Measurements from ENCODE around the gene MTARC1.

MTARC1 gene

DNA sequence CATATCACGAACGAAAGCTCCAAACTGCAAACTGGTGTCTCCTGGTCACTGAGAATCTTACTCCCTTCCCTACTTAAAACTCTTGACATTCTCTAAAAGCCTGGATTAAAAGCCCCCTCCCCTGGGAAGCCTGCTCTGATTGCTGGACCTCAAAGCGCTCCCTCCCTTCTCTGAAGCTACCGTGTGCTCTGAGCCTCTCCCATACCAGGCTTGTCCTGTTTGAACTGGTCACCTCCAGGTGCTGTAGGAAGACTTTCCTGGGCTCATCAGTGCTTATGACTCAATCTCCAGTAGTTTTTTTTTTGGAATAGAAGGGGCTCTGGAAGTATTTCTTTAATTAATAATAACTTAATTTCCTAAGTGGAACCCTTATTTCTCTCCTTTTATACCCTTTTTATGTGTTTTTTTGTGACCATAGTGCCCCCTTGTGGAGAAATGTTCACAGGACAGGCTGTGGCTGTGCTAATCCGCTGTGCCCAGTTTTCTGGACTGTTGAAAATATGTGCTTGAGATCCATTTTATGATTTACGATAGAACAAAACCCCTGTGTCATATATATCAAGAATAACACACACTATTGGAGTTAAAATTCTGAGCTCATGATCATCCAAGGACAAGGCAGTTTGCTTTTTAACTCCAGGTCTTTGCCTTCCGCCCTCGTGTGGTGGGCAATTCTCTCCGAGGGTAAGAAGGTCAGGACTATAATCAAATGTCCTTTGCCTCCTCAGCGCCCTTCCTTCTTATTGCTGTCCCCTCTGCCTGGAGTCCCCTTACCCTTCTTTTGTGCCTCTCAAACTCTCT lies 16.9 kb downstream of the MTARC1 start:
- DNase-seq (ENCODE audit: low read depth in 3 of 3, low spot score in 1 of 3), result no peak

GRCh38 chr1:220804202-220804586 lies 17.5 kb downstream of the MTARC1 start:
- no peak for DNase-seq (ENCODE audit: low read depth in 3 of 3, low spot score in 1 of 3)

DNA sequence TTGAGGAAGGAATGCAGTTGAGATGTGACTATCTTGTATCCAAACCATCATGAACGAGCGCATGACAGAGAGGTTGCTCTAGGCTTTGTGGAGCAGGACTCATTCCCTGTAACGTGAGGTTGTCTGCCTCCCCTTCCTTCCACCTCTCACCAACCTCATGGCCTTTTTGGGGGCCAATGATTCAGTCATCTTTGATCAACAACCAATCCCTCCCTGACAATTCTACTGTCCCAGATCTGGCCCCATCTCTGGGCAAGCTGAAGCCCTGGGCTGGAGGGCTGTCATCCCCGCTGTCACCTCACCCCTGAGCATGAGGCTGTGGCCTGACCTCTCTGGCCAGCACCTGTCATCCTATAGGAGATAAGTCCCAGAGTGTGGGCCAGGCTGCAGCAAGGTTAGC lies 19.7 kb downstream of the MTARC1 start:
- no peak for DNase-seq (ENCODE audit: low read depth in 3 of 3, low spot score in 1 of 3)

GRCh38 chr1:220807726-220808125 lies 21.0 kb downstream of the MTARC1 start:
- no peak for DNase-seq (ENCODE audit: low read depth in 3 of 3, low spot score in 1 of 3)

DNA sequence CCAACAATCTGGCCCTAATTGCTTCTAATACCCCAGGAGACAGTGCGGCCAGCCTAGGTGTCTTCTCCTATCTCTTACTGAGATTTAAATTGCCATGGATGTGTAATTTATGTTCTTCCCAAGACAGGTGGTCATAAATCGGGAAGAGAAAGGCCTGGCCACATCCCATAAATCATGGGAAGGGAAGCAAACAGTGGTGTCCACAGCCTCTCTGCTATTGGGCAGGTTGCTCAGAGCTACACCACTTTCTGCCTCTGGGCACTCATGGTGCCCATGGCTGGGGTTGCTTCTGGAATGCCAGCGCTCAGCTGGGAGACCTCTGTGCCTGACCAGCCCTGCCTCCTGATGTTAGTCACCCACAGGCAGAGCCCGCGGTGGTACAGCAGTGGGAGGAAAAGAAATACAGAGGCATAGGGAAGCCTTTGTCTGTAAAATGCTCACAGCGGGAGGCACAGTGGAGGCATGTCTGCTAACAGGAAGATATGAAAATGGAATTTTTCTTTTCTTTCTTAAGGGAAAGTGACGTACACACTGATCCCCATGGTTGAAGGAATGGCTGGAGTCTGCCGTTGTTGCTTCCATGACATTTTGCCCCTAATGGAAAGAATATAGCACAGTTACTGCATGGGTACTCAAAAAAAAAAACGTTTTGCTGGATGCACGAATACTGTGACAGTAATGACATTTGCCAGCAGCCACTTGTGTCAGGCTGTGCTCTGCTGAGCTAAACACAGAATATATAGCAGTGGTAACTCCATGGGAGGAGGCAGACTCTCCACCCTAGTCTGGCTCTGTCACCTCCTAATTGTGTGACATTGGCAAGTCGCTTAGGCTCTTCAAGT lies 21.9 kb downstream of the MTARC1 start:
- no peak for DNase-seq (ENCODE audit: low read depth in 3 of 3, low spot score in 1 of 3)

DNA sequence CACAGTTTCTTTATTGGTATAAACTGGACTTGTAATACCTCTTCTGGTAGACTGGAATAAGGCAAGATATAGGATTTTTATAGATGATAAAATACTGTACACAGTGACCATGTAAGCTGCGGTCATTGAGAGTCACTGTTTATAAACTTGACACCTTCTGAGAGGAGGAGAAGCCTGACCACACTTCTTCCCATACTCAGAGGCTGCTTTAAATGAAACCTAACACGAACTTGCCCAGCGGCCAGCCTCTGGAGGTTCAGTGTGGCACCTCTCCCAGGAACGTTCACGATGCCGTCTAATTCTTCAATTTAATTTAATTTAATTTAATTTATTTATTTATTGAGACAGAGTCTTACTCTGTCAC lies 22.5 kb downstream of the MTARC1 start:
- DNase-seq (ENCODE audit: low read depth in 3 of 3, low spot score in 1 of 3), result no peak

DNA sequence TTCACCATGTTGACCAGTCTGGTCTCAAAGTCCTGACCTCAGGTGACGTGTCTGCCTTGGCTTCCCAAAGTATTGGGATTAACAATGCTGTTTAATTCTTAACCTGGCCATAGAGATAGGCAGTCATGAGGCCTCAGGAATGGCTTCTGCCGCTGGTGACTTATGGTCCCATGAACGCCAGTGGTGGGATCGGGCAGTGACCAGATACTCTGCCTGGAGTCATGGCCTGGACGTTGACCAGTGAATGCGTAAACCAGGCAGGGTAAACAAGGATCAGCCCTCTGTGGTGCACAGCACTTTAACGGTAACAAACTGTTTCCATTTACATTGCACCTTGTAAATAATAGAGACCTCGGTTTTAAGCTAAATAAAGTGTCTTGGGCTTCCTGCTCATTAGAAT lies 23.0 kb downstream of the MTARC1 start:
- no peak for DNase-seq (ENCODE audit: low read depth in 3 of 3, low spot score in 1 of 3)

DNA sequence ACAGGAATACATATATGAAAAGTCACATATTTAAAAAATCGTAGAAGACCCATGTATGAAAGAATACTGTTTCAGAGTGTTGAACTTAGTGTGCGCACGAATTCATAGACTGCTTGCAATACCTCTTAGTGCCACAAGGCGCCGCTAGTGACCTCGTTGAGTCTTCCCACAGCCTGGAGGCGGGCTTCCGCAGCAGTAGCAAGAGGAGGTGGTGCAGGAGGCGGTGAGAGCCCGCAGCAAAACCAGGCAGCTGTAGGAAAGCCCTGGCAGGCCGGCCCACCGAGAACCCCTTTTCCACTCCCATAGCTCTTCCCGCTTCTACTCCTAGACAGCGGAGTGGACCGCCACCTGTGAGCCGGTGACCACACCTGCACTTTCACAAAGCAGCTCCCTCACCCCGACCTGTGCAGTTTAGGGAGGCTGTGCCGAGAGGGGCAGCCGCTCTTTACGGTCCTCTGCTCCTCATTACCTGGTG lies 23.5 kb downstream of the MTARC1 start:
- DNase-seq (ENCODE audit: low read depth in 3 of 3, low spot score in 1 of 3), result peak; percentile 29 to 54 (median 40)

GRCh38 chr1:220810963-220811362 lies 24.2 kb downstream of the MTARC1 start:
- DNase-seq (ENCODE audit: low read depth in 3 of 3, low spot score in 1 of 3), result no peak

GRCh38 chr1:220811695-220812094 lies 25.0 kb downstream of the MTARC1 start:
- DNase-seq (ENCODE audit: low read depth in 3 of 3, low spot score in 1 of 3), result no peak

DNA sequence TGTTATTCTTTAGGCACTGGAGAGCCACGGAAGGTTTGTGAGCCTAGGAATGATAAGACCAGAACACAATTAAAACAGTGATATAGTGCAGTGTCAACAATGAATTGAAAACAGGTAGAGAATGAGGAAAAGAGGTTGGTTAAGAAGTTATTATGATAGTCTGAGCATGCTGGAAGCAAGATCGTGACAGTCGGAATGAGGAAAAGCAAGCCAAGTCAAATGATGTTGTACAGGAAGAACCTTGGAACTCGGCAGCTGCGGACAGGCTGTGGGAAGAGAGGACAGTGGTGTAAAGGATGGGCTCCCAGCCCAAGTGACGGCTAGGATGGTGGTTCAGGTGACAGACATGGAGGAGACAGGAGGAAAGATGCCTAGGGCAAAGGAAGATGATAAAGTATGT lies 25.6 kb downstream of the MTARC1 start:
- no peak for DNase-seq (ENCODE audit: low read depth in 3 of 3, low spot score in 1 of 3)

GRCh38 chr1:220813013-220813412 lies 26.3 kb downstream of the MTARC1 start:
- no peak for DNase-seq (ENCODE audit: low read depth in 3 of 3, low spot score in 1 of 3)

- no peak for DNase-seq (ENCODE audit: low read depth in 3 of 3, low spot score in 1 of 3)
These were observed 28.7 kb downstream of the MTARC1 start for GRCh38 chr1:220815409-220815808.

- DNase-seq (ENCODE audit: low read depth in 3 of 3, low spot score in 1 of 3), result no peak
These were observed 31.2 kb downstream of the MTARC1 start for GRCh38 chr1:220817907-220818306.

DNA sequence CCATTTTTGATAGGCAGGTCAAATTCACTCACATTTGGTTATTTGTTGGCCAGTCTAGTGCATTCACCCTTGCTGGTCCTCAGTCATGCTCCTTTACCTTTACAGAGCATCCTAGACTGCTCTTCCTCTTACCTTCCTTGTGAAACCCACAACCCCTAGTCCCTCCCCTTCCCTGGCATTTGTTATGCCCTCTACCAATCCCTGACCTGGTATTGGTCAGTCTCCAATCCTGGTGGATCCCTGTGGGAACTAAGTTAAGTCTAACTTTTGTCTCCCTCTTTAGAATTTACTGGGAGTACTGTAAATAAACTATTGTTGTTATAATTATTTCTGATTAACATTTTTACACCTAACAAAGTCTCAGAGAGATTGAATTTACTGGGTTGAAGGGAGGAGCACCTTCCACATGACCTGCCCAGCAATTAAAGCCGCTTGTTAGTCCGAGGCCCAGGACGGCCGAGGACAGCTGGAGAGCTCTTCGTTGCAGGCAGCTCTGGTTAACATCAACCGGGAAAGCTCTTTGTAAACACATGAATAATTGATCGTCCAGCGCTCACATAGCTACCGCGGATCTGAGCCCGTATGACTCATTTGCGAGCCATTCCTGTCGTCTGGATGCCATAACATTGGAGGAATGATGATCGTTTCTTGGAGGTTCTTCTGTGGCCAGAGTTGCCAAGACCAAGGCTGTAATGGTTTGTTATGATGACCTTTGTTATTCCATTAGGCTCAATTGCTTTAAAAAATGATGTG lies 31.9 kb downstream of the MTARC1 start:
- DNase-seq (ENCODE audit: low read depth in 3 of 3, low spot score in 1 of 3), result no peak

DNA sequence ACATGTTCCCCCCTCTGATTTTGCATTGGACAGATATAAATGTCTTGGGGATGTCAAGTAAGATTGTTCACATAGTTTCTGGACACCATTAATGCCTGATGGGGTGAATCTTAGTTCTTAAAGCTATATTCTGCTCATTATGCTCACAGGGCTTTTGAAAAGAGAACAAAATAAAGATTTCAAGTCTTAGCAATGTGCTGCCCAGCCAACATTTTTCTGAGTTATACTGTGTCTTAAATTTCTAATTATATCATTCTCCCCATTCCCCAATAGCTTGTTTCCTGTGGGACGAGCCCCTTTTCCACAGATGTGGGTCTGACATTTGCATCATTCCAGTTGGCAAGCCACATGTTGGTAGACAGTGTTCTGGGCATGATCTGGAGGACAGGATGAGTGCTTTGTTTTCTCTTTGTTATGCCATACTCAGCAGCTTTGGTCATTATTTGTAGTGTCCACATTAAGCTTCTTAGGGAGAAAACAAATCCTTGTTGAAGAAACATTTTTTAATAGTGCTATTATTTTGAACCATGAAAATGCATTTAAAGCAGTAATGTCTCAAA lies 32.8 kb downstream of the MTARC1 start:
- no peak for DNase-seq (ENCODE audit: low read depth in 3 of 3, low spot score in 1 of 3)

- DNase-seq (ENCODE audit: low read depth in 3 of 3, low spot score in 1 of 3), result no peak
These were observed 37.6 kb downstream of the MTARC1 start for GRCh38 chr1:220824031-220824989.

DNA sequence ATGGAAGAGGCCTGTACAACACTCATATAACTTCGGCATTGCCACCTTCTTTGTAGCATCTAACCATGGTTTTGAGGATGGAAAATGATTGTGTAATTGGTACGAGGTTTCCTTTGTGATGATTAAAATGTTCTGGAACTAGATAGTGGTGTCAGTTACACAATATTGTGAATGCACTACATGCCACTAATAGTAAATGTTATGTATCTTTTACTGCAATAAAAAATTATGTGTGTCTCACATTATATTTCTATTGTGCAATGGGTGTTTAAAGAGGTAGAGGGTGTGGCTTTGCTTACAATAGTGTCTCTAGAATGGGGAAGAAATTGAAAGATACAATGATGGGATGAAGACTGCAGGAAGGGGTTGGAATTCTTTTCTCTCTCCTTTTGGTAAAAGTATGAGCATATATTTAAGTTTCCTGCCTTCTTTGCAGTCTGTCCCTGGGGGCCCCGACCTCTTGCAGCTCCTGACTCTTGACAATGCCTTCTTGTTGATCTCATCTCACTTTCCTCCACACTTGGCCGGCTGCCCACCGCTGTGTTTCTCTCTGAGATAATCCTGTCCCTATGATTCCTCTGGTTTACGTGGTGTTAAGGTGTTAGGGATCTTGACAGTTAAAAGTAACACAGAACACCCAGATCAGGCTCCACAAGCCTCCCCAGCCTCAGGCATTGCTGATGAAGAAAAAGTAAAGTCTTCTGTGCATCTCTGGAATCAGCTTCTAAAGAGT lies 39.3 kb downstream of the MTARC1 start:
- DNase-seq (ENCODE audit: low read depth in 3 of 3, low spot score in 1 of 3), result no peak

DNA sequence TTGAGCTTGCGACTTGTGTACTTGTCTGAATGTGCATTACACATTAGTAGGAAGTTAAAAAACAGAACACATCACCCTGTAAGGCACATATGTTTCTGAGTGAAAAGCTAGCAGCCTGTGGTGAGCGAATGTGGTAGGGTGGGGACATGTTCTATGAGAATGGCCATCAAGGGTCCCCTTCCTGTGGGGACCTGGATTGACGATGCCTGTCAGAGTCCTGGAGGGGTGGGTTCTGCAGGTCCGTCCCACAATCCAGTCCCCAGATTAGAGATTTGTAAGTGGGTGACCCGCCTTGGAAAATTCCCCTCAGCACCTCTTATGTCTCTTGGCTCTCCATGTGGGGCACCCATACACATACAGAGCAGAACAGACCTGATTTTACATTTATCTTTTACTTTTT lies 40.0 kb downstream of the MTARC1 start:
- no peak for DNase-seq (ENCODE audit: low read depth in 3 of 3, low spot score in 1 of 3)
